ENCODE results near the gene AP3S1.

Gene AP3S1

GRCh38 chr5:115809946-115810345, 31.8 kb upstream of the AP3S1 start:
- peaks cover 10% of the 10 kb centered on the region for H3K9me3 ChIP-seq
- H3K27me3 ChIP-seq = peaks cover 20% of the 10 kb centered on the region
- H3K9ac ChIP-seq = no peak overlapping the region
- no peaks in the 10 kb centered on the region for H4K20me1 ChIP-seq
- no peak overlapping the region for H3K4me2 ChIP-seq
- TF ChIP-seq Cebpa-rat (IDR thresholded peaks at IDR 0.05) = no peak
- no peak overlapping the region for H3K27ac ChIP-seq
- H3K36me3 ChIP-seq = no peaks in the 10 kb centered on the region
- peaks cover 2% of the 10 kb centered on the region for H3K4me1 ChIP-seq
- H3K4me3 ChIP-seq = no peak overlapping the region

- no peak for TF ChIP-seq Cebpa-rat (IDR thresholded peaks at IDR 0.05)
- Histone ChIP-seq H3K36me3 (no peaks in the 10 kb centered on the region), H3K4me3 (no peak overlapping the region), H3K4me1 (peaks cover 10% of the 10 kb centered on the region), H3K4me2 (no peak overlapping the region), H4K20me1 (peaks cover 3% of the 10 kb centered on the region), H3K9me3 (peaks cover 18% of the 10 kb centered on the region), H3K27ac (no peak overlapping the region), H3K27me3 (peaks cover 29% of the 10 kb centered on the region), H3K9ac (no peak overlapping the region)
These were observed 31.0 kb upstream of the AP3S1 start for GRCh38 chr5:115810761-115811160.

GRCh38 chr5:115811406-115811805, 30.3 kb upstream of the AP3S1 start:
- Histone ChIP-seq H3K9ac (no peak overlapping the region), H3K4me3 (no peak overlapping the region), H3K27me3 (peaks cover 35% of the 10 kb centered on the region), H3K4me1 (peaks cover 16% of the 10 kb centered on the region), H4K20me1 (peaks cover 10% of the 10 kb centered on the region), H3K4me2 (no peak overlapping the region), H3K9me3 (peaks cover 24% of the 10 kb centered on the region), H3K36me3 (no peaks in the 10 kb centered on the region), H3K27ac (no peak overlapping the region)
- no peak for TF ChIP-seq Cebpa-rat (IDR thresholded peaks at IDR 0.05)

- Histone ChIP-seq H3K4me1 (peaks cover 18% of the 10 kb centered on the region), H3K9me3 (peaks cover 30% of the 10 kb centered on the region), H3K9ac (no peak overlapping the region), H3K4me3 (no peak overlapping the region), H3K4me2 (no peak overlapping the region), H3K27ac (no peak overlapping the region), H4K20me1 (peaks cover 12% of the 10 kb centered on the region), H3K36me3 (no peaks in the 10 kb centered on the region), H3K27me3 (peaks cover 45% of the 10 kb centered on the region)
- TF ChIP-seq Cebpa-rat (IDR thresholded peaks at IDR 0.05) = no peak
These were observed 29.4 kb upstream of the AP3S1 start for GRCh38 chr5:115812372-115812771.

GRCh38 chr5:115813719-115814118, 28.0 kb upstream of the AP3S1 start:
- Histone ChIP-seq H3K4me2 (no peak overlapping the region), H3K27ac (no peak overlapping the region), H3K4me3 (no peak overlapping the region), H3K27me3 (peaks cover 56% of the 10 kb centered on the region), H3K9ac (no peak overlapping the region), H3K9me3 (peaks cover 30% of the 10 kb centered on the region), H3K36me3 (no peaks in the 10 kb centered on the region), H3K4me1 (peaks cover 18% of the 10 kb centered on the region), H4K20me1 (peaks cover 12% of the 10 kb centered on the region)
- no peak for TF ChIP-seq Cebpa-rat (IDR thresholded peaks at IDR 0.05)

GRCh38 chr5:115815006-115815692, 26.6 kb upstream of the AP3S1 start:
- TF ChIP-seq Cebpa-rat (IDR thresholded peaks at IDR 0.05) = no peak
- Histone ChIP-seq H3K9ac (no peak overlapping the region), H3K27me3 (peaks cover 58% of the 10 kb centered on the region), H3K9me3 (peaks cover 30% of the 10 kb centered on the region), H3K36me3 (no peaks in the 10 kb centered on the region), H3K4me3 (peak overlapping the region; percentile 55), H3K4me2 (peak overlapping the region; percentile 62), H3K27ac (no peak overlapping the region), H3K4me1 (peaks cover 18% of the 10 kb centered on the region), H4K20me1 (peaks cover 12% of the 10 kb centered on the region)

GRCh38 chr5:115815693-115816225, 26.0 kb upstream of the AP3S1 start:
- peaks cover 58% of the 10 kb centered on the region for H3K27me3 ChIP-seq
- no peak for TF ChIP-seq Cebpa-rat (IDR thresholded peaks at IDR 0.05)
- H3K9ac ChIP-seq = no peak overlapping the region
- H3K4me1 ChIP-seq = peaks cover 18% of the 10 kb centered on the region
- H3K36me3 ChIP-seq = no peaks in the 10 kb centered on the region
- H4K20me1 ChIP-seq = peaks cover 12% of the 10 kb centered on the region
- peak overlapping the region; percentile 62 for H3K4me2 ChIP-seq
- H3K9me3 ChIP-seq = peaks cover 30% of the 10 kb centered on the region
- H3K4me3 ChIP-seq = peak overlapping the region; percentile 55
- no peak overlapping the region for H3K27ac ChIP-seq

- Histone ChIP-seq H3K4me1 (peaks cover 18% of the 10 kb centered on the region), H3K27me3 (peaks cover 58% of the 10 kb centered on the region), H3K36me3 (no peaks in the 10 kb centered on the region), H3K9me3 (peaks cover 30% of the 10 kb centered on the region), H4K20me1 (peaks cover 12% of the 10 kb centered on the region), H3K4me2 (peak within 1 kb of the TSS; percentile 62), H3K27ac (no peak within 1 kb of the TSS), H3K4me3 (peak within 1 kb of the TSS; percentile 55), H3K9ac (no peak within 1 kb of the TSS)
- TF ChIP-seq Cebpa-rat (IDR thresholded peaks at IDR 0.05) = no peak
These were observed 25.3 kb upstream of the AP3S1 start, which contains the start of gene CDO1 for GRCh38 chr5:115816226-115817081. CDO1 (minus strand) TSS chr5:115816659; CDS start chr5:115816397, 262 bp downstream.

- TF ChIP-seq Cebpa-rat (IDR thresholded peaks at IDR 0.05) = no peak
- peaks cover 12% of the 10 kb centered on the region for H4K20me1 ChIP-seq
- no peak overlapping the region for H3K27ac ChIP-seq
- H3K4me1 ChIP-seq = peaks cover 18% of the 10 kb centered on the region
- no peak overlapping the region for H3K4me3 ChIP-seq
- peaks cover 58% of the 10 kb centered on the region for H3K27me3 ChIP-seq
- H3K9ac ChIP-seq = no peak overlapping the region
- no peak overlapping the region for H3K4me2 ChIP-seq
- H3K36me3 ChIP-seq = no peaks in the 10 kb centered on the region
- peaks cover 30% of the 10 kb centered on the region for H3K9me3 ChIP-seq
These were observed 24.3 kb upstream of the AP3S1 start for GRCh38 chr5:115817386-115817785.

- H3K4me2 ChIP-seq = no peak overlapping the region
- H3K9ac ChIP-seq = no peak overlapping the region
These were observed 22.9 kb upstream of the AP3S1 start for GRCh38 chr5:115818821-115819220.

More at GRCh38 chr5:115818821-115819220, 22.9 kb upstream of the AP3S1 start:
- Histone ChIP-seq H3K4me3 (no peak overlapping the region), H3K27me3 (peaks cover 49% of the 10 kb centered on the region), H4K20me1 (peaks cover 12% of the 10 kb centered on the region), H3K9me3 (peaks cover 30% of the 10 kb centered on the region), H3K4me1 (peaks cover 18% of the 10 kb centered on the region), H3K27ac (no peak overlapping the region), H3K36me3 (no peaks in the 10 kb centered on the region)
- TF ChIP-seq Cebpa-rat (IDR thresholded peaks at IDR 0.05) = no peak
